ENCODE results near the gene PNLDC1. TPM values are rescaled to one million over a fixed set of nuclear protein-coding genes. Genes with fewer than 3 reads are reported as not detected.

PNLDC1 gene
- total and polyA plus RNA-seq, 2 experiments from 2014 or later, result not detected

DNA sequence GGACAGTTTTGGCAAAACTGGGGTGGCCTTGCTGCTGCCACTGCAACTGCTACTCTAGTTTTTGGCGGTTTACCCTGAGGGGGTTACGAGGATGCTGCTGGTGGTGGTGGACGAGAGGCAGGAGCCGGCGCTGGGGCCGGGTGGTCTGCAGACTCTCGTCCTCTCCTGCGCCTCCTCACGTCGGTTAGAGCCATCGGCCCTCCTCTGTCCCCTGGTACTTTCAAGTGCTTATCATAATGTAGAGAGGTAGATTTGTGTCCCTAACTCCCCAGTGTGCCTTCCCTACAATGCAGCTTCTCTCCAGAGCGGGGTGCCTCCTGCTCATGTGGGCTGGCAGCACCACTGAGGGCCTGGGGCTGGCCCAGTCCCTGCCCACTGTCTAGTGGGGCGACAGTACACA is 25.9 kb downstream of the PNLDC1 start (continued):
- TF ChIP-seq, protein P1, sequence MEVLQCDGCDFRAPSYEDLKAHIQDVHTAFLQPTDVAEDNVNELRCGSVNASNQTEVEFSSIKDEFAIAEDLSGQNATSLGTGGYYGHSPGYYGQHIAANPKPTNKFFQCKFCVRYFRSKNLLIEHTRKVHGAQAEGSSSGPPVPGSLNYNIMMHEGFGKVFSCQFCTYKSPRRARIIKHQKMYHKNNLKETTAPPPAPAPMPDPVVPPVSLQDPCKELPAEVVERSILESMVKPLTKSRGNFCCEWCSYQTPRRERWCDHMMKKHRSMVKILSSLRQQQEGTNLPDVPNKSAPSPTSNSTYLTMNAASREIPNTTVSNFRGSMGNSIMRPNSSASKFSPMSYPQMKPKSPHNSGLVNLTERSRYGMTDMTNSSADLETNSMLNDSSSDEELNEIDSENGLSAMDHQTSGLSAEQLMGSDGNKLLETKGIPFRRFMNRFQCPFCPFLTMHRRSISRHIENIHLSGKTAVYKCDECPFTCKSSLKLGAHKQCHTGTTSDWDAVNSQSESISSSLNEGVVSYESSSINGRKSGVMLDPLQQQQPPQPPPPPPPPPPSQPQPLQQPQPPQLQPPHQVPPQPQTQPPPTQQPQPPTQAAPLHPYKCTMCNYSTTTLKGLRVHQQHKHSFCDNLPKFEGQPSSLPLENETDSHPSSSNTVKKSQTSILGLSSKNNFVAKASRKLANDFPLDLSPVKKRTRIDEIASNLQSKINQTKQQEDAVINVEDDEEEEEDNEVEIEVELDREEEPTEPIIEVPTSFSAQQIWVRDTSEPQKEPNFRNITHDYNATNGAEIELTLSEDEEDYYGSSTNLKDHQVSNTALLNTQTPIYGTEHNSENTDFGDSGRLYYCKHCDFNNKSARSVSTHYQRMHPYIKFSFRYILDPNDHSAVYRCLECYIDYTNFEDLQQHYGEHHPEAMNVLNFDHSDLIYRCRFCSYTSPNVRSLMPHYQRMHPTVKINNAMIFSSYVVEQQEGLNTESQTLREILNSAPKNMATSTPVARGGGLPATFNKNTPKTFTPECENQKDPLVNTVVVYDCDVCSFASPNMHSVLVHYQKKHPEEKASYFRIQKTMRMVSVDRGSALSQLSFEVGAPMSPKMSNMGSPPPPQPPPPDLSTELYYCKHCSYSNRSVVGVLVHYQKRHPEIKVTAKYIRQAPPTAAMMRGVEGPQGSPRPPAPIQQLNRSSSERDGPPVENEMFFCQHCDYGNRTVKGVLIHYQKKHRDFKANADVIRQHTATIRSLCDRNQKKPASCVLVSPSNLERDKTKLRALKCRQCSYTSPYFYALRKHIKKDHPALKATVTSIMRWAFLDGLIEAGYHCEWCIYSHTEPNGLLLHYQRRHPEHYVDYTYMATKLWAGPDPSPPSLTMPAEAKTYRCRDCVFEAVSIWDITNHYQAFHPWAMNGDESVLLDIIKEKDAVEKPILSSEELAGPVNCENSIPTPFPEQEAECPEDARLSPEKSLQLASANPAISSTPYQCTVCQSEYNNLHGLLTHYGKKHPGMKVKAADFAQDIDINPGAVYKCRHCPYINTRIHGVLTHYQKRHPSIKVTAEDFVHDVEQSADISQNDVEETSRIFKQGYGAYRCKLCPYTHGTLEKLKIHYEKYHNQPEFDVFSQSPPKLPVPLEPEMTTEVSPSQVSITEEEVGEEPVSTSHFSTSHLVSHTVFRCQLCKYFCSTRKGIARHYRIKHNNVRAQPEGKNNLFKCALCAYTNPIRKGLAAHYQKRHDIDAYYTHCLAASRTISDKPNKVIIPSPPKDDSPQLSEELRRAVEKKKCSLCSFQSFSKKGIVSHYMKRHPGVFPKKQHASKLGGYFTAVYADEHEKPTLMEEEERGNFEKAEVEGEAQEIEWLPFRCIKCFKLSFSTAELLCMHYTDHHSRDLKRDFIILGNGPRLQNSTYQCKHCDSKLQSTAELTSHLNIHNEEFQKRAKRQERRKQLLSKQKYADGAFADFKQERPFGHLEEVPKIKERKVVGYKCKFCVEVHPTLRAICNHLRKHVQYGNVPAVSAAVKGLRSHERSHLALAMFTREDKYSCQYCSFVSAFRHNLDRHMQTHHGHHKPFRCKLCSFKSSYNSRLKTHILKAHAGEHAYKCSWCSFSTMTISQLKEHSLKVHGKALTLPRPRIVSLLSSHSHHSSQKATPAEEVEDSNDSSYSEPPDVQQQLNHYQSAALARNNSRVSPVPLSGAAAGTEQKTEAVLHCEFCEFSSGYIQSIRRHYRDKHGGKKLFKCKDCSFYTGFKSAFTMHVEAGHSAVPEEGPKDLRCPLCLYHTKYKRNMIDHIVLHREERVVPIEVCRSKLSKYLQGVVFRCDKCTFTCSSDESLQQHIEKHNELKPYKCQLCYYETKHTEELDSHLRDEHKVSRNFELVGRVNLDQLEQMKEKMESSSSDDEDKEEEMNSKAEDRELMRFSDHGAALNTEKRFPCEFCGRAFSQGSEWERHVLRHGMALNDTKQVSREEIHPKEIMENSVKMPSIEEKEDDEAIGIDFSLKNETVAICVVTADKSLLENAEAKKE (CRISPR knock-in tag; IDR thresholded peaks at IDR 0.05), result no peak
- TF ChIP-seq ZNF114 (CRISPR knock-in tag; IDR thresholded peaks at IDR 0.05) (no peak), POLR2AphosphoS5 (IDR thresholded peaks at IDR 0.05; ENCODE audit: low read depth) (no peak), JUNB (IDR thresholded peaks at IDR 0.05; ENCODE audit: unreplicated experiment) (no peak)

- ATAC-seq (no peak), DNase-seq (ENCODE audit: low spot score) (no peak)
- no peak overlapping the region for H2AFZ ChIP-seq
- no peaks in the 10 kb centered on the region for H4K20me1 ChIP-seq (replicated peaks; ENCODE audit: insufficient read depth)
- H3K4me2 ChIP-seq, result no peak overlapping the region
- no peaks in the 10 kb centered on the region for H3K36me3 ChIP-seq (ENCODE audit: insufficient read depth)
- H3K4me3 ChIP-seq, result no peak overlapping the region
- H3K4me1 ChIP-seq (ENCODE audit: insufficient read depth), result peaks cover 18% of the 10 kb centered on the region
- Mint-ChIP-seq H3K4me1 (peaks cover 31% of the 10 kb centered on the region), H3K9me3 (peaks cover 8% of the 10 kb centered on the region; the same call in 1 of the 3 replicates), H3K27ac (no peak overlapping the region), H3K36me3 (ENCODE audit: low read depth) (peaks cover 8% of the 10 kb centered on the region; the same call in 2 of the 3 replicates), H3K27me3 (ENCODE audit: insufficient read depth, low read depth, poor library complexity) (peaks cover 16% of the 10 kb centered on the region), H3K4me3 (no peak overlapping the region)
- H3K27ac ChIP-seq (ENCODE audit: low read depth), result no peak overlapping the region
- no peaks in the 10 kb centered on the region for H3K9me2 ChIP-seq (ENCODE audit: insufficient read depth)
- TF ChIP-seq NANOG (IDR thresholded peaks at IDR 0.05; ENCODE audit: borderline replicate concordance), result no peak
- no peak for TF ChIP-seq JUNB (IDR thresholded peaks at IDR 0.05; ENCODE audit: unreplicated experiment)
- TF ChIP-seq, protein P1 (CRISPR knock-in tag; IDR thresholded peaks at IDR 0.05), result no peak
- no peak for TF ChIP-seq POLR2AphosphoS5 (IDR thresholded peaks at IDR 0.05; ENCODE audit: low read depth)
- TF ChIP-seq ZNF114 (CRISPR knock-in tag; IDR thresholded peaks at IDR 0.05), result no peak
- no peaks in the 10 kb centered on the region for H3K27me3 ChIP-seq (ENCODE audit: insufficient read depth)
- no peaks in the 10 kb centered on the region for H3F3A ChIP-seq (replicated peaks; ENCODE audit: low read depth)
- no peaks in the 10 kb centered on the region for H3K79me2 ChIP-seq (replicated peaks; ENCODE audit: insufficient read depth)
These were observed 27.0 kb downstream of the PNLDC1 start for GRCh38 chr6:159826968-159827647.

All from GM23338 (cell line).